Thoracic aorta (tissue), 2 donors: Measurements from ENCODE around the gene NDOR1. TPM values are rescaled to one million over a fixed set of nuclear protein-coding genes. Genes with fewer than 3 reads are reported as not detected.

Experiments used
- ATAC-seq: fragments of 150-250 bp; one replicate; pipeline ENCODE4 v1.8.0; 2017; ENCODE audit warnings: low read depth; ENCODE audit not compliant: insufficient number of reproducible peaks, low FRiP score
- DNase-seq: peaks from one replicate; pipeline ENCODE4 v3.0.0-alpha.2; 2020; ENCODE audit warnings: low spot score
- H3K27ac ChIP-seq, 2 donors: fragments of 200-600 bp; sonication (generic); 1 replicate in 1 of 2; 2 replicates in 1 of 2; pipeline ENCODE4 v1.5.1; 2016; ENCODE audit warnings: mild to moderate bottlenecking in 2 of 2, moderate library complexity in 2 of 2
- H3K27me3 ChIP-seq: fragments of 200-600 bp; sonication (generic); replicated peaks from 2 replicates; pipeline ENCODE4 v1.6.0; 2016; ENCODE audit warnings: mild to moderate bottlenecking; ENCODE audit not compliant: insufficient read depth
- H3K36me3 ChIP-seq: fragments of 200-600 bp; sonication (generic); one replicate; pipeline ENCODE4 v1.5.1; 2016
- H3K4me1 ChIP-seq, 2 donors: fragments of 200-600 bp; sonication (generic); 1 replicate in 1 of 2; 2 replicates in 1 of 2; pipeline versions ENCODE4 v1.5.1 to v1.6.0; 2016; ENCODE audit warnings: low read depth in 2 of 2, mild to moderate bottlenecking in 1 of 2; ENCODE audit not compliant: control insufficient read depth in 1 of 2
- H3K4me3 ChIP-seq: fragments of 200-600 bp; sonication (generic); 2 replicates; pipeline ENCODE4 v1.5.1; 2016; ENCODE audit warnings: mild to moderate bottlenecking
- H3K9me3 ChIP-seq: fragments of 200-600 bp; sonication (generic); 2 replicates; pipeline ENCODE4 v1.5.1; 2016
- total RNA-seq, 2 donors: library from RNA; depleted of rRNA; stranded (reverse); fragments of >200 nt; gene quantifications; one replicate each; pipeline versions ENCODE4 v1.1.0 to v1.2.3, GENCODE V29; 2016
- TF ChIP-seq, protein P1 (sequence below): fragments of 200-600 bp; sonication (generic); IDR thresholded peaks from one replicate; pipeline ENCODE4 v1.5.1; 2019; ENCODE audit warnings: antibody characterized with exemption

The NDOR1 gene
- total RNA-seq, 2 donors from 2014 or later: 13.3 to 17.7 TPM

DNA sequence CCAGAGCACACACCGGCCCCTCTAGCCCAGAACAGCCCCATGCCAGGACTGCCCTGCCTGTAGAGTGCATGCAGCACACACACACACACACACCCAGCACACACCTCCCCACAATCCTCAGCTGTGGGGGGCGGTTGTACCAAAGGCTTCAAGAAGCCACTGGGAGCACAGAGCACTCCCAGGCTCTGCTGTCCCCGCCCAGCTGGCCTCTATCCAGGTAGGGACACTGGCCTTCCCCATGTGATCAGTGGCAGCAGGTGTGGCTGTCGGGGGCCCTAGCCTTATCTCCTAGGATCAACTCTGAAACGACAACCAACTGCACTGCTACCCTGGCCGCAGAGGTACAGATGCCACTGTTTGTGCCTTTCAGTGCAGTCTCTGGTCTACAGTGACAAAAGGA is 19.1 kb upstream of the NDOR1 start:
- TF ChIP-seq, protein P1, sequence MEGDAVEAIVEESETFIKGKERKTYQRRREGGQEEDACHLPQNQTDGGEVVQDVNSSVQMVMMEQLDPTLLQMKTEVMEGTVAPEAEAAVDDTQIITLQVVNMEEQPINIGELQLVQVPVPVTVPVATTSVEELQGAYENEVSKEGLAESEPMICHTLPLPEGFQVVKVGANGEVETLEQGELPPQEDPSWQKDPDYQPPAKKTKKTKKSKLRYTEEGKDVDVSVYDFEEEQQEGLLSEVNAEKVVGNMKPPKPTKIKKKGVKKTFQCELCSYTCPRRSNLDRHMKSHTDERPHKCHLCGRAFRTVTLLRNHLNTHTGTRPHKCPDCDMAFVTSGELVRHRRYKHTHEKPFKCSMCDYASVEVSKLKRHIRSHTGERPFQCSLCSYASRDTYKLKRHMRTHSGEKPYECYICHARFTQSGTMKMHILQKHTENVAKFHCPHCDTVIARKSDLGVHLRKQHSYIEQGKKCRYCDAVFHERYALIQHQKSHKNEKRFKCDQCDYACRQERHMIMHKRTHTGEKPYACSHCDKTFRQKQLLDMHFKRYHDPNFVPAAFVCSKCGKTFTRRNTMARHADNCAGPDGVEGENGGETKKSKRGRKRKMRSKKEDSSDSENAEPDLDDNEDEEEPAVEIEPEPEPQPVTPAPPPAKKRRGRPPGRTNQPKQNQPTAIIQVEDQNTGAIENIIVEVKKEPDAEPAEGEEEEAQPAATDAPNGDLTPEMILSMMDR: no peak
- H3K4me3 ChIP-seq: no peak overlapping the region
- H3K4me1 ChIP-seq: peaks cover 30 to 39% of the 10 kb centered on the region in 2 donors
- H3K27ac ChIP-seq: no peak overlapping the region
- ATAC-seq: no peak
- H3K9me3 ChIP-seq: no peaks in the 10 kb centered on the region
- peaks cover 50% of the 10 kb centered on the region for H3K36me3 ChIP-seq
- DNase-seq: no peak
- no peaks in the 10 kb centered on the region for H3K27me3 ChIP-seq

DNA sequence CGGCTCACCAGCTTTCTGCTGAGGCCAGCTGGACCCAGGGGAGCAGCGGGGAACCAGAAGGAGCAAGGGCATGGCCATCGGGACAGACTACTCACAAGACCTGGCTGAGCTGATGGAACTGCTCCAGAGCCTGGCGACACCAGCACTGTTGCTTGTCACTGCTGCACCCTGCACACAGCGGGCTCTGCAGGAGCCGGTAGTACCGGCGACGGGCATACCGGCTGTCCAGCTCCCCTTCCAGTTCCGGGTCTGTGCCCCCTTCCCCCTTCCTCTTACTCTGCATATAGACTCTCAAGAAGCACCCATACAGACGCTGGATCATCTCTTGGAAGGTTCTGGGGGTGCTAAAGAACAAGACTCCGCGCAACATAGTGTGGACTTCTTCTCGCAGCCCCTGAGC is 18.1 kb upstream of the NDOR1 start:
- TF ChIP-seq, protein P1: no peak
- no peak overlapping the region for H3K27ac ChIP-seq
- H3K4me3 ChIP-seq: peak overlapping the region; percentile 84
- H3K36me3 ChIP-seq: peaks cover 43% of the 10 kb centered on the region
- DNase-seq (no peak), ATAC-seq (no peak)
- H3K27me3 ChIP-seq: no peaks in the 10 kb centered on the region
- peaks cover 30 to 39% of the 10 kb centered on the region in 2 donors for H3K4me1 ChIP-seq
- no peaks in the 10 kb centered on the region for H3K9me3 ChIP-seq

GRCh38 chr9:137188086-137188489 is 17.4 kb upstream of the NDOR1 start:
- Histone ChIP-seq H3K9me3 (no peaks in the 10 kb centered on the region), H3K4me1 (peaks cover 30 to 39% of the 10 kb centered on the region in 2 donors), H3K27me3 (no peaks in the 10 kb centered on the region), H3K4me3 (peak overlapping the region; percentile 84), H3K27ac (peak overlapping the region; percentile 93), H3K36me3 (peaks cover 36% of the 10 kb centered on the region)
- TF ChIP-seq, protein P1: no peak
- ATAC-seq: no peak
- DNase-seq: no peak

GRCh38 chr9:137188490-137189296 is 16.8 kb upstream of the NDOR1 start, which contains the start of the genes ANAPC2 and SSNA1:
Gene ANAPC2 (minus strand): TSS chr9:137188560. CDS start chr9:137188532, 28 bp downstream.
Gene SSNA1 (plus strand): TSS chr9:137188676. CDS start chr9:137188727, 51 bp downstream.
- DNase-seq (peak; percentile 52), ATAC-seq (peak; percentile 83)
- Histone ChIP-seq H3K27me3 (no peaks in the 10 kb centered on the region), H3K36me3 (peaks cover 30% of the 10 kb centered on the region), H3K27ac (peak within 1 kb of the TSS; percentile 93), H3K4me1 (peaks cover 30 to 39% of the 10 kb centered on the region in 2 donors), H3K4me3 (peak within 1 kb of the TSS; percentile 84), H3K9me3 (no peaks in the 10 kb centered on the region)
- TF ChIP-seq, protein P1: peak; percentile 18
